Measurements from ENCODE around the gene GLDN. TPM values are rescaled to one million over a fixed set of nuclear protein-coding genes. Genes with fewer than 3 reads are reported as not detected.

The GLDN gene
- total and polyA plus RNA-seq, 2 donors from 2014 or later = 0.71 to 4.0 TPM

DNA sequence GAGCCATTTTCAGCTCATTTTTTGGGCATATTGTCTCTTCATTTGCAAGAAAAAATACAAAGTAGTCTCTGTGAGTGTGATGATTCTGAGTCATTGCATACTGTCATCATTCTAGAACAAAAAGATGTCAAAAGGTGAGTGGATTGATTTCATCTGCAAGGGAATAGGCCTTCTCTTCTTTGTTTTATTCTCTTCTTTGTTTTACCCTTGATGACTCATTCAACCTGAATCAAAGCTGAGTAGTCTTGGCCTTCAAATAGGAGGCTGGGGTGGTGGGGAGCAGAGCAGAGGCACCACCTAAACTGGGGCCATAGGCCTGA is 28.4 kb upstream of the GLDN start:
- intact Hi-C loops (cut with DNase I) = no loop called here
- no peaks in the 10 kb centered on the region for H3K36me3 ChIP-seq (ENCODE audit: control insufficient read depth in 2 of 3, insufficient read depth in 3 of 3, low read length in 3 of 3)
- H3K4me3 ChIP-seq (ENCODE audit: low read length in 3 of 3) = no peak overlapping the region
- H3K9ac ChIP-seq (ENCODE audit: low read length in 3 of 3) = no peak overlapping the region
- no peak for FAIRE-seq
- no peak overlapping the region for H3K27ac ChIP-seq (ENCODE audit: low read depth in 2 of 2, low read length in 2 of 2)
- no peaks in the 10 kb centered on the region for H3K27me3 ChIP-seq (ENCODE audit: control insufficient read depth, insufficient read depth, low read length)
- no peaks in the 10 kb centered on the region for H3K9me3 ChIP-seq (ENCODE audit: control insufficient read depth in 2 of 3, insufficient read depth in 1 of 3, low read length in 3 of 3)
- TF ChIP-seq, protein P1, sequence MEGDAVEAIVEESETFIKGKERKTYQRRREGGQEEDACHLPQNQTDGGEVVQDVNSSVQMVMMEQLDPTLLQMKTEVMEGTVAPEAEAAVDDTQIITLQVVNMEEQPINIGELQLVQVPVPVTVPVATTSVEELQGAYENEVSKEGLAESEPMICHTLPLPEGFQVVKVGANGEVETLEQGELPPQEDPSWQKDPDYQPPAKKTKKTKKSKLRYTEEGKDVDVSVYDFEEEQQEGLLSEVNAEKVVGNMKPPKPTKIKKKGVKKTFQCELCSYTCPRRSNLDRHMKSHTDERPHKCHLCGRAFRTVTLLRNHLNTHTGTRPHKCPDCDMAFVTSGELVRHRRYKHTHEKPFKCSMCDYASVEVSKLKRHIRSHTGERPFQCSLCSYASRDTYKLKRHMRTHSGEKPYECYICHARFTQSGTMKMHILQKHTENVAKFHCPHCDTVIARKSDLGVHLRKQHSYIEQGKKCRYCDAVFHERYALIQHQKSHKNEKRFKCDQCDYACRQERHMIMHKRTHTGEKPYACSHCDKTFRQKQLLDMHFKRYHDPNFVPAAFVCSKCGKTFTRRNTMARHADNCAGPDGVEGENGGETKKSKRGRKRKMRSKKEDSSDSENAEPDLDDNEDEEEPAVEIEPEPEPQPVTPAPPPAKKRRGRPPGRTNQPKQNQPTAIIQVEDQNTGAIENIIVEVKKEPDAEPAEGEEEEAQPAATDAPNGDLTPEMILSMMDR (IDR thresholded peaks at IDR 0.05; ENCODE audit: borderline replicate concordance, extremely low read depth, insufficient read depth) = no peak
- DNase-seq = no peak
- H3K4me1 ChIP-seq (ENCODE audit: control insufficient read depth in 2 of 3, insufficient read depth in 2 of 3, low read depth in 1 of 3, low read length in 3 of 3) = no peaks in the 10 kb centered on the region

DNA sequence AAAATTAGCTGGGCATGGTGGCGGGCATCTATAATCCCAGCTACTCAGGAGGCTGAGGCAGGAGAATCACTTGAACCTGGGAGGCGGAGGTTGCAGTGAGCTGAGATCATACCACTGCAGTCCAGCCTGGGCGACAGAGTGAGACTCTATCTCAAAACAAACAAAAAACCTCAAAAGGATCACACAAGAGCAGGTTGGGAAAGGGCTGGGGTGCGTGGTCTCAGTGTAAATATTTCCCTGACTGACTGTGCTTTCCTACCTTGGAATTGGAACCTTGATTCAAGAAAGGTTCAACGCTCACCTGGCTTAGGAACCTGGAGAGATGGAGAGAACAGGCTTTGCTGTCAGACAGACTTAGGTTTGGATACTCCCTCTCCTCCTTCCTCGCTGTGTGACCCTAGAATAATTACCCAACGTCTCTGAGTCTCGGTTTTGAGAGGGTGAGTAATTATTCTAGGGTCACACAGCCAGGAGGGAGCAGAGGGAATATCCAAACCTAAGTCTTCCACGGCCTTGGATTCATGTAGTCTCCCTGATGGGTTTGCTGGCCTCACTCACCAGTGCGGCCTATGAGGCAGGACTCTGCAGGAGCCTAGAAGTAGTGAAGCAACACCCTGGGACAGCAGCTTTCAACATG is 27.7 kb upstream of the GLDN start:
- FAIRE-seq (no peak), DNase-seq (no peak)
- intact Hi-C loops (cut with DNase I) = no loop called here
- H3K9me3 ChIP-seq (ENCODE audit: control insufficient read depth in 2 of 3, insufficient read depth in 1 of 3, low read length in 3 of 3) = no peaks in the 10 kb centered on the region
- H3K4me1 ChIP-seq (ENCODE audit: control insufficient read depth in 2 of 3, insufficient read depth in 2 of 3, low read depth in 1 of 3, low read length in 3 of 3) = no peaks in the 10 kb centered on the region
- no peaks in the 10 kb centered on the region for H3K27me3 ChIP-seq (ENCODE audit: control insufficient read depth, insufficient read depth, low read length)
- TF ChIP-seq, protein P1 (IDR thresholded peaks at IDR 0.05; ENCODE audit: borderline replicate concordance, extremely low read depth, insufficient read depth) = no peak
- H3K9ac ChIP-seq (ENCODE audit: low read length in 3 of 3) = no peak overlapping the region
- no peak overlapping the region for H3K4me3 ChIP-seq (ENCODE audit: low read length in 3 of 3)
- H3K27ac ChIP-seq (ENCODE audit: low read depth in 2 of 2, low read length in 2 of 2) = no peak overlapping the region
- no peaks in the 10 kb centered on the region for H3K36me3 ChIP-seq (ENCODE audit: control insufficient read depth in 2 of 3, insufficient read depth in 3 of 3, low read length in 3 of 3)

DNA sequence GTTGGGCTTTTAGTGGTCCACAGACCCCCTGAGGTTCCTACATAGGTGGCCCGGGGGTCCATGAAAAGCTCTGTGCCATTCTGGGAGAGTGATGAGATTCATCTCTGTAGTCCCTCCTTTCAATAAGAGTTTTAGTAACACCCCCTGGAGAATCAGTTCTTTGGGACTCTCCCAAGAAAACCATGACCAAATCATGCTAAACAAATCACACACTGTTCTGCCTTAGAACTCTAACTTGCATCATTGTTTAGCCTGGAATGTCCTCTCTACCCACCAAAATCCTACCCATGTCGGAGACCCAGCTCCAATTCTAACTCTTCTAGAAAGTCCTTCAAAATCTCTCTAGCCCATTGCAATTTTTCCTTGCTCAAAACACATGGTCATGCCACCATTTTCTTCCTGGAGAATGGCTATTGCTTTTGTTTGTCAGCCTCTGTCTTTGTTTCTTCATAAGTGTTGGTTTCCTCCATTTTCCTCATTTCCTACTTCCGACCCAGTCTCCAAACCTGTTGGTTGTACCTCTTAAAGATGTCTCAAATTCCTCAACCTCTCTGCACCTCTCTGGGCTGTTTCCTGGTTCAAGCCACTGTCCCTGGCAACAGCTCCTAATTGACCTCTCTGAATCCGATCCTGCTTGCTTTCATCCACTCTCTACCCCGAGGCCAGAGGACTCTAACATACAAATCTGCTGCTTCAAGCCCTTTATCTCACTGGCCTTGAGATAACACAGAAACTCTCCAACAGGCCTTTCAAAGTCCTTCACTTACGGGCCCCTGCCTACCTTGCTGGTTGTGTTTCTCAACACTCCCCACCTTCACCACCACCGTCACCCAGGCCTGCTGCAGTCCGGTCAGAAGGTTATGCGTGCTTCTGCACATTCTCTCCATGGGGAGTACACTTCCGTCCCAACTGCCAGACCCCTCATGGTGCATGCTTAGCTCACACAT is 26.8 kb upstream of the GLDN start:
- FAIRE-seq = no peak
- H3K9ac ChIP-seq (ENCODE audit: low read length in 3 of 3) = no peak overlapping the region
- intact Hi-C loops (cut with DNase I) = no loop called here
- no peak for DNase-seq
- H3K9me3 ChIP-seq (ENCODE audit: control insufficient read depth in 2 of 3, insufficient read depth in 1 of 3, low read length in 3 of 3) = no peaks in the 10 kb centered on the region
- H3K4me1 ChIP-seq (ENCODE audit: control insufficient read depth in 2 of 3, insufficient read depth in 2 of 3, low read depth in 1 of 3, low read length in 3 of 3) = no peaks in the 10 kb centered on the region
- no peak overlapping the region for H3K27ac ChIP-seq (ENCODE audit: low read depth in 2 of 2, low read length in 2 of 2)
- H3K4me3 ChIP-seq (ENCODE audit: low read length in 3 of 3) = no peak overlapping the region
- TF ChIP-seq, protein P1 (IDR thresholded peaks at IDR 0.05; ENCODE audit: borderline replicate concordance, extremely low read depth, insufficient read depth) = no peak
- H3K27me3 ChIP-seq (ENCODE audit: control insufficient read depth, insufficient read depth, low read length) = no peaks in the 10 kb centered on the region
- H3K36me3 ChIP-seq (ENCODE audit: control insufficient read depth in 2 of 3, insufficient read depth in 3 of 3, low read length in 3 of 3) = no peaks in the 10 kb centered on the region

All from kidney (tissue), 14 donors.